ENCODE results near the gene ZNF737.

DNA sequence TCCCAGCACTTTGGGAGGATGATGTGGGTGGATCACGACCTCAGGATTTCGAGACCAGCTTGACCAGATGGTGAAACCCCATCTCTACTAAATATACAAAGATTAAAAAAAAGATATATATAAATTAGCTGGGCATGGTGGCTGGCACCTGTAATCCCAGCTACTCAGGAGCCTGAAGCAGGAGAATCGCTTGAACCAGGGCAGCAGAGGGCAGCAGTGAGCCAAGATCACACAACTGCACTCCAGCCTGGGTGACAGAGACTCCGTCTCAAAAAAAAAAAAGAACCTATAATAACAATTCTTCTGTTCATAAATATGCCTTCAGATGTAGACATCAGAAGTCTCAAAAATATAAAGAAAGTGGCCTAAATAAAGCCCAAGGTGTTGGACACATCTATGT lies 7.6 kb downstream of the ZNF737 start:
- TF ChIP-seq EZH2 (IDR thresholded peaks at IDR 0.05; ENCODE audit: insufficient read depth, poor library complexity, severe bottlenecking) = no peak
- no peak for TF ChIP-seq EZH2phosphoT487 (IDR thresholded peaks at IDR 0.05; ENCODE audit: insufficient read depth, low read depth)
